GM19438 (cell line): Measurements from ENCODE around the gene RAPGEF1.
A peak's percentile ranks its signal among the peaks of the same experiment; 100 is the strongest.

Experiments
- ATAC-seq: cut with Tn5 transposase; IDR thresholded peaks from one replicate; pipeline ENCODE4 v1.9.1; 2021; ENCODE audit warnings: low read depth; ENCODE audit not compliant: unreplicated experiment

The RAPGEF1 gene

GRCh38 chr9:131748411-131748955 is 8.6 kb upstream of the RAPGEF1 start:
- no peak for ATAC-seq

GRCh38 chr9:131747352-131747751 is 7.5 kb upstream of the RAPGEF1 start:
- no peak for ATAC-seq

GRCh38 chr9:131745610-131746009 is 5.7 kb upstream of the RAPGEF1 start:
- no peak for ATAC-seq

- ATAC-seq = no peak
Measured at GRCh38 chr9:131744720-131745201, 4.9 kb upstream of the RAPGEF1 start.

GRCh38 chr9:131744171-131744719 is 4.4 kb upstream of the RAPGEF1 start:
- no peak for ATAC-seq

- ATAC-seq = no peak
Measured at GRCh38 chr9:131743501-131743900, 3.6 kb upstream of the RAPGEF1 start.

GRCh38 chr9:131743096-131743495 is 3.2 kb upstream of the RAPGEF1 start:
- ATAC-seq = no peak

- no peak for ATAC-seq
Measured at GRCh38 chr9:131740898-131741297, 1.0 kb upstream of the RAPGEF1 start.

- peak; percentile 13 for ATAC-seq
Measured at GRCh38 chr9:131739133-131739958, 530 bp downstream of the RAPGEF1 start.

GRCh38 chr9:131738293-131739132 is 1.4 kb downstream of the RAPGEF1 start:
- ATAC-seq = no peak

- no peak for ATAC-seq
Measured at GRCh38 chr9:131737426-131737825, 2.5 kb downstream of the RAPGEF1 start.

GRCh38 chr9:131736431-131736830 is 3.4 kb downstream of the RAPGEF1 start:
- no peak for ATAC-seq

GRCh38 chr9:131735238-131736128 is 4.4 kb downstream of the RAPGEF1 start:
- ATAC-seq = no peak

- ATAC-seq = no peak
Measured at GRCh38 chr9:131734781-131735180, 5.1 kb downstream of the RAPGEF1 start.

GRCh38 chr9:131734165-131734610 is 5.7 kb downstream of the RAPGEF1 start:
- ATAC-seq = no peak

GRCh38 chr9:131733541-131734061 is 6.3 kb downstream of the RAPGEF1 start:
- ATAC-seq = no peak

- no peak for ATAC-seq
Measured at GRCh38 chr9:131732636-131733289, 7.1 kb downstream of the RAPGEF1 start.

- no peak for ATAC-seq
Measured at GRCh38 chr9:131732061-131732526, 7.8 kb downstream of the RAPGEF1 start.

GRCh38 chr9:131731644-131732043 is 8.2 kb downstream of the RAPGEF1 start:
- no peak for ATAC-seq
